Hematopoietic multipotent progenitor cell treated with erythropoietin and hydrocortisone succinate and interleukin-3 and kit ligand, for 6 days (in vitro differentiated cells): Measurements from ENCODE around the gene RFC1.
A peak's percentile ranks its signal among the peaks of the same experiment; 100 is the strongest.
"Not testable (repeated sequence)": the region's sequence is repeated elsewhere in the genome, so short reads cannot be mapped to it uniquely, and the experiment has no call there.

ENCODE experiments used
- DNase-seq: peaks from one replicate; pipeline ENCODE4 v3.0.0-alpha.2; 2015

The RFC1 gene

GRCh38 chr4:39305912-39306677, 60.1 kb downstream of the RFC1 start:
- peak; percentile 76 for DNase-seq

- DNase-seq: peak; percentile 37
These were observed 61.5 kb downstream of the RFC1 start for GRCh38 chr4:39304651-39305050.

DNA sequence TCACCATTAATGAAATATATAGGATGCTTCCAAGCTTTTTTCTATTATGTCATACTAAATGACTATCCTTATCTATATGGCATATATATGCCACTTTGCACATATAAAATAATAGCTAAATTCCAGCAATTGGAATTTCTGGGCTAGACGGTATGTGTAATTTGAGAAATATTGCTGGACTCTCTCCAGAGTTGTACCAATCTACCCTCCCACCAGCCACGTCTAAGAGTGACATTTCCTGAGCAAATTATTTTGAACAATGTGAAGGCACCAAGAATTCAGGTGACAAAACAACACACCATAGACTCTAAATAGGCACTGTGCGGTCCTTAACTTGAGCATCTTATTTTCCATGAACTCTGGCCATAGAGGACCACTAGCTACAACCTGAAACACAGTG, 62.3 kb downstream of the RFC1 start:
- DNase-seq: no peak

GRCh38 chr4:39302901-39303300, 63.3 kb downstream of the RFC1 start:
- no peak for DNase-seq

- DNase-seq: no peak
These were observed 70.4 kb downstream of the RFC1 start for GRCh38 chr4:39295784-39296183.

- not testable (repeated sequence) for DNase-seq
These were observed 73.7 kb downstream of the RFC1 start for GRCh38 chr4:39292433-39292832.

- no peak for DNase-seq
These were observed 74.5 kb downstream of the RFC1 start for GRCh38 chr4:39291686-39292085.

GRCh38 chr4:39287223-39287622, 78.9 kb downstream of the RFC1 start:
- DNase-seq: no peak

DNA sequence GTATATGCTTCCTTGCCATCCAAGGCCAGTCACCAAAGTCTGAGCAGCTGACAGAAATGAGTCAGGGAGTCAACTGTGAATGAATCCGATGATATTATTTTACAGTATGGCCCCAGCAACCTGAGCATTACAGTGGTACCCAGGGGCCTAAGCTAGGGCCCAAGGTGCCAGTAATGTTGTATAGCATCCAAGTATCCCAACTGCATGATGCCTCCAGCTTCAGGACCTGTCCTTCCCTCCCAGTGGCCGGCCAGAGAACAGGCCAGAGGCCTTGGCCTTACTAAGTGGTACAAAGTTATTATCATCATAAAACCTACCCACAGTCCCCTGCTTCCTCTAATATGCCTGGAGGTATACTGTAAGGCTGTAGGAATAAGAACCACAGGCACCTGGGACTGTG, 79.9 kb downstream of the RFC1 start:
- DNase-seq: no peak

GRCh38 chr4:39285853-39286252, 80.3 kb downstream of the RFC1 start:
- DNase-seq: no peak

GRCh38 chr4:39285111-39285795, 80.9 kb downstream of the RFC1 start:
- DNase-seq: no peak

GRCh38 chr4:39280770-39281169, 85.4 kb downstream of the RFC1 start:
- DNase-seq: no peak

DNA sequence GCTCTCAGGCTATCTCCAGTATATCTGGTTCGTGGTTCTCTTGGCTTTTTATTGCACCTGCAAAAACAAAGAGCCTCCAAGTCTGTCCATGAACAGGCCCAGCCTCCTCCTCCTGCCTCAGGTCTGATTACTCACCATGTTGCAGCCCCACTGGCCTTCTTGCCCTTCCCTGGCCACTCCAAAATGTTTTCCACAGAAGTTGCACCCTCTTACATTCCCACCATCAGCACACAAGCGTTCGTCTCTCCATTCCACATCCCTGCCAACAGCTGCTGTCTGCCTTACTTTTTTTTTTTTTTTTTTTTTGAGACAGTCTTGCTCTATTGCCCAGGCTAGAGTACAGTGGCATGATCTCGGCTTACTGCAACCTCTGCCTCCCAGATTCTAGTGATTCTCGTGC, 86.7 kb downstream of the RFC1 start:
- DNase-seq: no peak

DNA sequence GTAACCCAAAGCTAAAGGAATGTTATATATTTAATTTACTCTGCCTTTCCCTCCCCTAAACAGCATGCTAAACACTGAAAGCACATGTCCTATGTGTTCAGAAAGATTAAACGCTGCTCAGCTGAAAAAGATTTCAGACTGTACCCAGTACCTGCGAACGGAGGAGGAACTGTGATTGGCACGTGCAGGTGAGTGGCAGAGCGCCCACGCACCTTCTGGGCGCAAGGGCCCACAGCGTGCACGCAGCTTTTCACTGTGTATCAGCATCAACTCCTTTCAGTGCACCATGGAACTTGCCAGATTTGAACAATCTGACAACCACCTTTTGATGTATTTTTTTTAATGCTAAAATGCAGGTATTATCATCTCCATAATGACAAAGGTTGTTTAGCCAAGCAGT, 87.7 kb downstream of the RFC1 start:
- DNase-seq: no peak

DNA sequence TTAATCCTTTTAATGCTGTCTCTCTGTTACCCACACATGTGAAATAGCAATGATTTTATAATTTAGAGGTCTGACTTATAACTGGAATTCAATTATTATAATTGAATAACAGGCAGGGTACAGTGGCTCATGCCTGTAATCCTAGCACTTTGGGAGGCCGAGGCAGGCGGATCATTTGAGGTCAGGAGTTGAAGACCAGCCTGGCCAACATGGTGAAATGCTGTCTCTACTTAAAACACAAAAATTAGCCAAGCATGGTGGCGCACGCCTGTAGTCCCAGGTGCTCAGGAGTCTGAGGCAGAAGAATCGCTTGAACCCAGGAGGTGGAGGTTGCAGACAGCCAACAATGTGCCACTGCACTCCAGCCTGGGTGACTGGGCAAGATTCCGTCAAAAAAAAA, 88.5 kb downstream of the RFC1 start:
- not testable (repeated sequence) for DNase-seq

GRCh38 chr4:39274503-39274902, 91.7 kb downstream of the RFC1 start:
- DNase-seq: no peak

- DNase-seq: peak; percentile 54
These were observed 102.3 kb downstream of the RFC1 start for GRCh38 chr4:39263895-39264294.

DNA sequence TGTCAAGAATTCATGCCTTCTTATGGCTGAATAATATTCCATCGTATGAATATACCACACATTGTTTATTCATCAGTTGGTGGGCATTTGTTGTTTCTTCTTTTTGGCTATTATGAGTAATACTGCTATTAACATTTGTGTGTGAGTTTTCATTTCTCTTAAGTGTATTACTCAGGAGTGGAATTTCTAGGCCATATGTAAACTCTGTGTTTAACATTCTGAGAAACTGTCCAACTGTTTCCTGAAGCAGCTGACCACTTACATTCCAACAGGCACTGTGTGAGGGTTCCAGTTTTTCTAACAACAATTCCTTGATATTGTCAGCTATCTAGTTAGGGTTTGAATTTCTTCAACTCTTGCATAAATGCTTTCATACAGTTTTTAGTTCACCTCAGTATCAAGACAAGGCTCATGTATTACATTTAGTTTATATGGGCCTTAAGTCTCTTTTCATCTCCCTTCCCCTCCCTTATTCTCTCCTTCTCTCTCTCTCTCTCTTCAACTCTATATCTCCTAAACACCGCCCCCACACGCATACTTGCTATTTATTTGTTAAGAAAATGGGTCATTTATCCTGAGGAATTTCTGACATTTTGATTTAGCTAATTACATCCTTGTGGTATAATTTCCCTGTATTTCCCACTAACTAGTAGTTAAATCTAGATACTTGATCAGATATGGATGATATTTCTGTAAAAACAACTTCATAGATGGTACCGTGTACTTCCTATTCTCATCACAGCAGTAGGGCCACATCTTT, 106.4 kb downstream of the RFC1 start:
- DNase-seq: no peak

- no peak for DNase-seq
These were observed 109.7 kb downstream of the RFC1 start for GRCh38 chr4:39256436-39256835.

GRCh38 chr4:39255871-39256270, 110.3 kb downstream of the RFC1 start:
- no peak for DNase-seq

GRCh38 chr4:39255266-39255665, 110.9 kb downstream of the RFC1 start:
- no peak for DNase-seq

DNA sequence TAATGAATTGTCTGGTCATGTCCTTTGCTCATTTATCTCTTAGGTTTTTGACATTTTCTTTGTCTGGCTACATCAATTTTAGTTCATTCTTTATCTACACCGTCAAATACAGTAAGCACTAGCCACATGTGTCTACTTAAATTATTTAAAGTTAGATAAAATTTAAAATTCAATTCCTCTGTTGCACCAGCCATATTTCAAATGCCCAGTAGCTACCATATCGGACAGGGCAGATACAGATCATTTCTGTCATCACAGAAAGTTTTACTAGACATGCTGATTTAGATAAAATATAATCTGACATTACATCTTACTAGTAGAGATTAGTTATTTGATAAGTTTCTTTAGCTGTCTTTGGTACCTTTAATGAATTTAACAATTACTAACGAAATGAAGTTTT, 122.7 kb downstream of the RFC1 start:
- no peak for DNase-seq
